ENCODE data around the gene AGMO.
"Not testable (repeated sequence)": the region's sequence is repeated elsewhere in the genome, so short reads cannot be mapped to it uniquely, and the experiment has no call there.

The AGMO gene

GRCh38 chr7:15559416-15559928 lies 2.3 kb downstream of the AGMO start:
- DNase-seq (ENCODE audit: low read depth) = no peak

- DNase-seq (ENCODE audit: low read depth) = no peak
Observed at GRCh38 chr7:15558756-15559155, 3.1 kb downstream of the AGMO start.

GRCh38 chr7:15557686-15558085 lies 4.1 kb downstream of the AGMO start:
- no peak for DNase-seq (ENCODE audit: low read depth)

- no peak for DNase-seq (ENCODE audit: low read depth)
Observed at GRCh38 chr7:15557186-15557585, 4.6 kb downstream of the AGMO start.

GRCh38 chr7:15556339-15557105 lies 5.3 kb downstream of the AGMO start:
- no peak for DNase-seq (ENCODE audit: low read depth)

GRCh38 chr7:15555381-15555859 lies 6.4 kb downstream of the AGMO start:
- DNase-seq (ENCODE audit: low read depth) = no peak

- no peak for DNase-seq (ENCODE audit: low read depth)
Observed at GRCh38 chr7:15554744-15555143, 7.1 kb downstream of the AGMO start.

GRCh38 chr7:15554081-15554480 lies 7.7 kb downstream of the AGMO start:
- DNase-seq (ENCODE audit: low read depth) = no peak

- DNase-seq (ENCODE audit: low read depth) = not testable (repeated sequence)
Observed at GRCh38 chr7:15547320-15547719, 14.5 kb downstream of the AGMO start.

GRCh38 chr7:15546272-15546792 lies 15.5 kb downstream of the AGMO start:
- no peak for DNase-seq (ENCODE audit: low read depth)

GRCh38 chr7:15544050-15544449 lies 17.8 kb downstream of the AGMO start:
- DNase-seq (ENCODE audit: low read depth) = no peak

- no peak for DNase-seq (ENCODE audit: low read depth)
Observed at GRCh38 chr7:15543256-15543655, 18.6 kb downstream of the AGMO start.

- DNase-seq (ENCODE audit: low read depth) = no peak
Observed at GRCh38 chr7:15527648-15528047, 34.2 kb downstream of the AGMO start.

GRCh38 chr7:15525652-15526263 lies 36.1 kb downstream of the AGMO start:
- no peak for DNase-seq (ENCODE audit: low read depth)

GRCh38 chr7:15524077-15524476 lies 37.7 kb downstream of the AGMO start:
- DNase-seq (ENCODE audit: low read depth) = no peak

GRCh38 chr7:15517865-15518264 lies 44.0 kb downstream of the AGMO start:
- DNase-seq (ENCODE audit: low read depth) = not testable (repeated sequence)

- no peak for DNase-seq (ENCODE audit: low read depth)
Observed at GRCh38 chr7:15515252-15515651, 46.6 kb downstream of the AGMO start.

GRCh38 chr7:15508258-15508657 lies 53.6 kb downstream of the AGMO start:
- DNase-seq (ENCODE audit: low read depth) = no peak

- no peak for DNase-seq (ENCODE audit: low read depth)
Observed at GRCh38 chr7:15507708-15508107, 54.1 kb downstream of the AGMO start.

- no peak for DNase-seq (ENCODE audit: low read depth)
Observed at GRCh38 chr7:15507171-15507570, 54.6 kb downstream of the AGMO start.

GRCh38 chr7:15505761-15506160 lies 56.1 kb downstream of the AGMO start:
- no peak for DNase-seq (ENCODE audit: low read depth)

GRCh38 chr7:15504351-15504750 lies 57.5 kb downstream of the AGMO start:
- DNase-seq (ENCODE audit: low read depth) = no peak

GRCh38 chr7:15503603-15504290 lies 58.1 kb downstream of the AGMO start:
- no peak for DNase-seq (ENCODE audit: low read depth)
